NCI-H2196 treated with DMSO at 0.1 percent for 48 hours (cell line): Measurements from ENCODE around the gene COL1A2.

Experiments used
- DNase-seq: peaks from one replicate; lab custom pipeline; 2025; ENCODE audit not compliant: unreplicated experiment; lab: John Stamatoyannopoulos, UW

COL1A2 gene

GRCh38 chr7:94432817-94433216, 38.1 kb downstream of the COL1A2 start:
- no peak for DNase-seq

GRCh38 chr7:94433224-94433623, 38.5 kb downstream of the COL1A2 start:
- DNase-seq: no peak

GRCh38 chr7:94434042-94434441, 39.3 kb downstream of the COL1A2 start:
- DNase-seq: no peak

GRCh38 chr7:94436018-94436604, 41.4 kb downstream of the COL1A2 start:
- DNase-seq: no peak

- DNase-seq: no peak
Observed at GRCh38 chr7:94436700-94437099, 42.0 kb downstream of the COL1A2 start.

- no peak for DNase-seq
Observed at GRCh38 chr7:94439893-94440381, 45.2 kb downstream of the COL1A2 start.

GRCh38 chr7:94440451-94441039, 45.9 kb downstream of the COL1A2 start:
- DNase-seq: no peak

- no peak for DNase-seq
Observed at GRCh38 chr7:94441138-94441537, 46.4 kb downstream of the COL1A2 start.

- no peak for DNase-seq
Observed at GRCh38 chr7:94442639-94443038, 47.9 kb downstream of the COL1A2 start.

GRCh38 chr7:94444813-94445212, 50.1 kb downstream of the COL1A2 start:
- DNase-seq: no peak

GRCh38 chr7:94445696-94446194, 51.0 kb downstream of the COL1A2 start:
- DNase-seq: no peak

GRCh38 chr7:94446308-94446707, 51.6 kb downstream of the COL1A2 start:
- no peak for DNase-seq

- DNase-seq: no peak
Observed at GRCh38 chr7:94449151-94449725, 54.5 kb downstream of the COL1A2 start.

GRCh38 chr7:94450044-94450697, 55.5 kb downstream of the COL1A2 start:
- DNase-seq: no peak

GRCh38 chr7:94451187-94451586, 56.5 kb downstream of the COL1A2 start:
- no peak for DNase-seq

GRCh38 chr7:94452239-94452638, 57.5 kb downstream of the COL1A2 start:
- peak; percentile 93 for DNase-seq

GRCh38 chr7:94453898-94454297, 59.2 kb downstream of the COL1A2 start:
- no peak for DNase-seq

GRCh38 chr7:94458041-94458440, 63.3 kb downstream of the COL1A2 start:
- DNase-seq: no peak

- DNase-seq: no peak
Observed at GRCh38 chr7:94466516-94466915, 71.8 kb downstream of the COL1A2 start.

- DNase-seq: no peak
Observed at GRCh38 chr7:94471604-94472003, 76.9 kb downstream of the COL1A2 start.

GRCh38 chr7:94472608-94473007, 77.9 kb downstream of the COL1A2 start:
- no peak for DNase-seq
